NK-92 (cell line): ENCODE results near the gene LRRC75B.
"Not testable (repeated sequence)": the region's sequence is repeated elsewhere in the genome, so short reads cannot be mapped to it uniquely, and the experiment has no call there.

ENCODE experiments used
- DNase-seq: peaks from one replicate; lab custom pipeline; 2025; ENCODE audit not compliant: unreplicated experiment; lab: John Stamatoyannopoulos, UW

LRRC75B gene

DNA sequence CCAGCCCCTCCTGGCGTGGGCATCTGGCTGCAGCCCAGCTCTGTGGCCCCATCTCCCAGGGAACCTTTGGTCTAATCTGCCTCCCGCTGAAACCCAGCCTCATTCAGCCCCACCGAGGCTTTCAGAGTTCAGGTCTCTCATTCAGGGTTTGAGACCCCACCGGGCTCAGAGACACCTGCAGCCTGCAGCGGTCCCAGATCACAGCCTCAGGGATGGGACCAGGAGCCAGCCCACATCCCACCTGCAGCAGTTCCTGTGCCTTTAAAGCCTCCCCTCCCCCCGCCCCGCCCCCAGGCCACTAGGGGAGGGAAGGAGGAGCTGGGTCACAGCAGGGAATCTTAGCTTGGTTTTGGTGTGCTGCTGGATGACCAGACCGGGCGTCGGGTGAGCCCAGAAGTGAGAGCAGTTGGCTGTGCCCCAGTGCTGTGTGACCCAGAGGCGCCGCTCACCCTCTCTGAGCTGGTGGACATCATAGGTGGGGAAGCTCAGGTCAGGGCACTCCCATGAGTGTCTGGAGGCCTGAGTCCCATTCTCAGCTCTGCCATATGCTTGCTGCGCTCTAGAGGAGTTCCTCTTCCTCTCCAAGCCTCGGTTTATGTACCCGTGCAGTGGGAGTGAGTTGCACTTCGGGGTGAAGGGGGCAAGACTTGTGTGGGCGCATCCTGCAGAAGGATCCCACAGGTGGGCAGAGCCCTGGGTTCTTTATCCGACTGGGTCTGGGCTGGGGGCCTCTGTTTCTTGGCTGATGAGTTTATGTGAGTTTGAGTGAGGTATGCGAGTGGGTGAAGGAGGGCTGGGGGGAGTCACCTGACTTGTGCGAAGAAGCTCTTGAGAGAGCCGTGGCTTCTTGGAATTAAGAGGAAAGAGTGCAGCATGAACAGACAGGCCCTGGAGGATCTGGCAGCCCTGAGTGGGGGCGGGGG, 10.2 kb upstream of the LRRC75B start, which contains the start of gene GGT1:
Gene GGT1, plus strand, starts transcription at position 347 of the 923 bp plus-strand sequence. CDS start 7,889 bp downstream, outside the sequence.
- DNase-seq = not testable (repeated sequence)

DNA sequence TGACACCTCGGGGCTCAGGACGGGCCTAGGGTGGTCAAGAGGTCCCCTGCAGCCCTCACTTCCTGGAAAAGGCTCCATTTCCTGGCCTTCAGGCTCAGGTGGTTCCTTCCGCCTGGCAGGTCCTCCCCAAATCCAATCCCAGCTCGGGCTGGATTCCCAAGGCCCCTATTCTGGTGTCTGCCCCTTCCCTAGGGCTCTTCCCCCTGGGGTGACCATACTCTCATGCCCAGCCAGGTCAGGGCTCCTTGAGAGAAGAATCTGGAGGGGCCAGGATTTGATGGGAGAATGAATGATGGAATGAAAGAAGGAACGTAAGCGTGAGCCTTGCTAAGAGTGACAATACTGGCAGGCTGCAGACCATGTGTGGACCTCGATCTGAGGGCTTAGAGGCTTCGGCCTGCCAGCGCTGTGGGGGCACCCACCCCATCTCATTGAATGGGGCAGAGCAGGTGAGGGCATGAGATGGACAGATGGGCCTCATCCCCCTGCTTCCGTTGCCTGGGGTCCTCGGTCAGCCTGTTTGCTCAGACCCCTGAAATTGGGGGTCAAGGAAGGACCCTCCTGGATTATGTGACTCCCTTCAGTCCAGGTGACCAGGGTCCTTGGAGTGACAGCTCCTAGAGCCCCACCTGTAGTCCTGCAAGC, 9.4 kb upstream of the LRRC75B start:
- not testable (repeated sequence) for DNase-seq

DNA sequence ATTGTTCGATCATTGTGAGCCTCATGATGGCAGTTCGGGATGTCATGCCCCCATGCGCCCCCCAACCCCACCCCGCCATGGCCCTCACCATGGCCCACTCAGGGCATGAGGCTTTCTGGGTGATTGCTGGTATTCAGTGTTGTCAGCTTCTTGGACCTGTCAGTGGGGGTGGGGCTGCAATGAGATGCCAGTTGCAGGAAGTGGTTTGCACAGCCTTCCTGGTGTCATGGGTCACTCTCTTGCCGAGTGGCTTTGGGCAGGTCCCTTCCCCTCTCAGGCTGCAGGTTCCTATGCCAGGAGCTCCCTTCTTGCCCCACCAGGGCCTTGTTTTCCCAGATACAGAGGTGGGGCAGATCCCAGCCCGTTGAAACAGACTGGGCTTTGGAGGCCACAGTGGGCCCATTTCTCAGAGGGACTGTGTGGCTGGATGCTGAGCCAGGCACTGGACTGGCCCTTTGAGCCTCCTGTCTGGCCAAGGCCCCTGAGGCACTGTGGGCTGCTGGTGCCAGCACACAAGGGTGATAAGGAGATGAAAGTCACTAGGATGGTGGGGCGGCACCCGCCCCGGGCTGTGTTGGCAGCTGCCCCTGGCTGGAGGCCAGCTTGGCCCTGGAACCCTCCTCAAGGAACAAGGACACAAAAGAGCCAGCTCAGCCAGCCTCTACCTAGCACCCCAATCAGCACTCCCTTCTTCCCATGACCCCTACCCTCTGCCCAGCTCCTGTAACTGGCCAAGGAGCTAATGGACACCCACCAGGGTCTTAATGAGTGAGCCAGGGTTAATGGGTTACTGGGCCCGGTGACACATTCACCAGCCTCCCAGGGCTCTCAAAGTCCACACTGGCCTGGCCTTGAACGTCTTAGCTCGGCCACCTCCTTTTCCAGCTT, 8.6 kb upstream of the LRRC75B start:
- DNase-seq = no peak

DNA sequence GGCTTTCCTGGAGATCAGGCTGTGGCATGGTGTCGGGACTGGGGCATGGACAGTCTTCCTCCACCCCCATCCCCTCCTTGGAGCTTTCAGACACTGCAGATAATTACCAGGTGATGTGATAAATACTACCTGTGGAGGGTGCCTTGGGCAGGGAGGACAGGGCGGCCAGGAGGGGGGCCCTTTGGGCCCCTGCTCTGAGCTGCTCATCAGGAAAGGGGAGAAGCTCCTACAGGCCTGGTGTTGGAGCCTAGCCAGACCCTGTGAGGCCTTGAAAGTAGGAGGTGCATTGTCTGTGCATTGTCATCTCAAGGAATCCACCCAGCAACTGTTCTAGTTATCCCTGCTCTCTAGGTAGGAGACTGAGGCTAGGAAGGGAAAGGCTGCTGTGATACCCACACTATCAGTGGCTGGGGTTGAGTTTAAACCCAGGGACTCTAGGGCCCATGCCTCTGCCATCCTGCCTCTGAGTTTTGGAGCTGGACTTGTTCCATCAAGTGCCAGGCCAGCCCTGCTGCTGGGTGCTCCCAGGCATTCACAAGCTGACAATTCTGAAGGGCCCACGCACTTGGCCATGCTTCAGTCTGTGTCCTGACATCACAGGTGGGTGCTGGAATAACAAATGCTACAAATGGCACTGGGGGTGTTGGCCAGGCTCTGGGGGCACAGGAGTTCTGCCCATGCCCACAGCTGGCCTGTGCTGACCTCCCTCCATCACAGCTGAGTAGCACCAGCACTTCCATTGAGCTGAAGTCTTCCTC, 7.3 kb upstream of the LRRC75B start:
- not testable (repeated sequence) for DNase-seq

DNA sequence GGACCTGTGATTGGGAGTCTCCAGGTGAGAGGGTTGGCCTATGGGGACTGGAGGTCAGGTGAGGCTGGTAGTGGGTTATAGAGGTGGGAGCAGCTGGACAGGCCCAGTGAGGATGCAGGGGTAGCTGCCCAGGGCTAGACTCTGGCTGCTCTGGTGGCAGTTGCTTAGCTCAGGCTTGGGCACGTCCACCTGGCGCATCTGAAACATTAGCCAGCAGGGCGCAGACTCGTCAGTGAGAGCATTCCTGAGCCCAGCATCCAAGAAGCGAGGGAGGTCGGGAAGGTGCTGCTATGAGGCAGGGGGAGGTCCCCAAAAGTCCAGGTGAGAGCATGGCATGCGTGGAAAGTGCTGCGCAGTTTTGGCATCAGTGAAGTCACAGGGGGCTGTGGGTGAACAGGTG, 6.6 kb upstream of the LRRC75B start:
- DNase-seq = no peak

- DNase-seq = not testable (repeated sequence)
Measured at GRCh38 chr22:24597076-24597475, 4.2 kb upstream of the LRRC75B start.

DNA sequence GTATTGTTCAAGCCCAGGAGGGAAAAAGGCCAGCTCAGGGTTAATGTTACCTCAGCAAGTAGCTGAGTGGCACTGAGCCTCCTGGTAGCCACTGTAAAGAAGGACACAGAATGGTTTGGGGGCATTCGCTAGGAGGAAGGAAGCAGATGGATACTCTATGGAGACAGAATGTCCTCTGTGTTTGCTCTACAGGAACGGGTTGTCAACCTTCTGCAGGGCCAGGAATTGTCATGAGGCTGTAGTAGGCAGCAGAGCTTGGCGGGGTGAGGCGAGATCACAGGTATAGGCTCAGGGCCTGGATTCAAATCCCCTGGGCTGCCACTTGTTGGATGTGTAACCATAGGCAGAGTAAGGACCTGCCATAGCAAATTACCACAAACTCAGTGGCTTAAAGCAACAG, 3.0 kb upstream of the LRRC75B start:
- DNase-seq = no peak

- no peak for DNase-seq
Measured at GRCh38 chr22:24595228-24595627, 2.4 kb upstream of the LRRC75B start.

DNA sequence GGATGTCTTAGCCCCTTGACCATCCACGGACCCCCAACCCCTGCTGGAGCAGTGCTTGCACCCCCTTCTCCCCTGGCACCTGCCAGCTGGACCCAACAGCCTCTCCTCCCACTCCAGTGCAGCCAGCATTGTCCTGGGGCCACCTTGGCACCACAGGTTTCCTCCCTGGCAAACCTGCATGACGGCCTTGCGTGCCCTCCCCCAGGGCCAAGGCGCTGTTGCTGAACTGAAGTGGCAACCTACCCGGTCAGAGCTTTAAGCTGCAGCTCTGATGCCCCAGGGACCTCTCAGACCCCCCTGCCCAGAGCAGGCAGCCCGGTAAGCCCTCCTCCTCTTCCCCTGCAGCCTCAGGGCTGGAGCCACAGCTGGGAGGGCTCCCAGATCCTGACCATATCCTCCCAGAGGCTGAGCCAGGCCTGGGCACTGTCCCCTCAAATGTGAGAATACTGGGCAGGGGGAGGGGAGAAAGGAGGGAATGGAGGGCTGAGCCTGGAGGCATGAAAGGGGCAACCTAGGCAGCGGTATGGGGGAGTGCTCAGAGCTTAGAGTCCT, 1.8 kb upstream of the LRRC75B start:
- DNase-seq = no peak

DNA sequence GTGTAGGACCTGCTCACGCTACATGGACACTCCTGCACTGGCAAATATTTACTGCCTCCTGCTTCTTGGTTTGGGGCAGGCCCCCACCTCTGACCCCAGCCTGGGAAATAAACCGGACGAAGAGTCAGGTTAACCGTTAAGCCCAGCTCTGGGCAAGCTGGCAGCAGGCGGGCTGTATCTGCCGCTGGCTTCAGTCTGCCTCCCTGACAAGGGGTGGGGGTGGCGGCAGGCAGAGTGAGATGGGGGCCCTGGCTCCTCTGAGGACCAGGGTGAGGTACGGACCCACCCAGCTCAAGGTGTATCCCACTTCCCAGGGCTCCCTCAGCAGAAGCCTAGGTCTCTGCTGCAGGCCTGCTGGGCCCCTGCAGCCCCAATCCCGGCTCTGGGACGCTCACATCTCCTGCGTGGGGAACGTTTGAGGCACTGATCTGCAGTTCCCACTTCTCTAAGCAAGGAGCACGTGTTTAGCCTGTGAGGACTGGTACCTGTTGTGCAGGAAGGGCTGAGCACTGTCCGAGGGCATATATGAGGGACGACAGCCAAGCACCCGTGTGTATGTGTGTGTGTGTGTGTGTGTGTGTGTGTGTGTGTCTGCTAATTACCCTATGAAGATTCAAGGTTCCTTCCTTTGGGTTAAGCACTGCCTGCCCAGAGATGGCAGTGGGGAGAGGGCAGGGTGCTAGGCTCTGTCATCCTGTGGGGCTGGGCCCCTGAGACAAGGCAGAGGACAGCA, 1.1 kb upstream of the LRRC75B start:
- DNase-seq = no peak

DNA sequence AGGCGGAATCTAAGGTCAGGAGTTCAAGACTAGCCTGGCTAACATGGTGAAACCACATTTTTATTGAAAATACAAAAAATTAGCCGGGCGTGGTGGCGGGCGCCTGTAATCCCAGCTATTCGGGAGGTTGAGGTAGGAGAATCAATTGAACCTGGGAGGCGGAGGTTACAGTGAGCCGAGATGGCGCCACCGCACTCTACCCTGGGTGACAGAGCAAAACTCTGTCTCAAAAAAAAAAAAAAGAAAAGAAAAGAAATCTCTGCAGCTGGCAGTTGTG, 624 bp upstream of the LRRC75B start:
- DNase-seq = not testable (repeated sequence)

- DNase-seq = no peak
Measured at GRCh38 chr22:24592058-24592850, 619 bp downstream of the LRRC75B start.

DNA sequence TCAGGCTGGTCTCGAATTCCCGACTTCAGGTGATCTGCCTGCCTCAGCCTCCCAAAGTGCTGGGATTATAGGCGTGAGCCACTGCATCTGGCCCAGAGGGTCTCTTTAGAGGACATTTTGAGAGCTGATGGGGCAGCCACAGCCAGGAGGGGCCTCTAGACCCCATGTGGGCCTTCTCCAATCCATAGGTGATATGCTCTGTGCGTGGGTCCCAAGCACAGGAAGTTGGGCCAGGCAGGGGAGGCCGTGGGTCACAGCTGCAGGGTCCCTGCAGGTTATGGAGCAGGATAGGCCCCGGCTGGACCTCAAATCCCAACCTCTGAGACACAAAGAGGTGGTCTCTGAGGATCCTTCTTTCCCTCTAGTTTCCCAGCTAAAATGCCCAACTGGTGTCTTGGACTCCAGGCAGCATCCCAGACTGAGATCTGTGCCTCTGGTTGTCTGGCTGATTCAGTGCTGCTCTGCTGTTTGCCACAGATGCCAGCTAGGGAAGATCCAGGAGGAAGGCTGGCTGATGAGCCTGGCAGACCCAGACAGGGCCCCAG, 1.5 kb downstream of the LRRC75B start:
- no peak for DNase-seq

GRCh38 chr22:24590596-24591173, 2.2 kb downstream of the LRRC75B start:
- DNase-seq = no peak

DNA sequence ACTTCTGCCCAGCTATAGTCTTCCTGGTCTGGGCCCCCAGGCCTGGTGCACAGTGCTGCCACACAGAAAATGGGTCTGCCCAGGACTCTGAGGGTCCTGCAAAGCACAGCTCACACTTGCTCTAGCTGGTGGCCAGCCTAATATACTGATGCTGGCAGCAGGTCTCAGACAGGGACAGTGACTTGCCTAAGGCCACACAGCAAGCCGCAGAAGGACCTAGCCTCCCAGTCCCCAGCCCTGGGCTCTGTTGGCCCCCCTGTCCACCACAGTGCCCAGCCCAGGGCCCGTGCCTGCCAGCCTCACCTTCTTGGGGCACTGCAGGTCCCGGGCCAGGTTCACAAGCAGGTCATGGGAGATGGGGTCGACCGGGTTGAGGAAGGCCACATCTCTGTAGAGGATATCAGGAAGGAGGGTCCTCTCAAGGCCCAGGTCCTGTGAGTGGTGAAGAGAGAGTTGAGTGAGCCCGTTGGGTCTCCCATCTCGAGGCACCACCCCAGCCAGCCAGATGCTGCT, 3.3 kb downstream of the LRRC75B start:
- no peak for DNase-seq

DNA sequence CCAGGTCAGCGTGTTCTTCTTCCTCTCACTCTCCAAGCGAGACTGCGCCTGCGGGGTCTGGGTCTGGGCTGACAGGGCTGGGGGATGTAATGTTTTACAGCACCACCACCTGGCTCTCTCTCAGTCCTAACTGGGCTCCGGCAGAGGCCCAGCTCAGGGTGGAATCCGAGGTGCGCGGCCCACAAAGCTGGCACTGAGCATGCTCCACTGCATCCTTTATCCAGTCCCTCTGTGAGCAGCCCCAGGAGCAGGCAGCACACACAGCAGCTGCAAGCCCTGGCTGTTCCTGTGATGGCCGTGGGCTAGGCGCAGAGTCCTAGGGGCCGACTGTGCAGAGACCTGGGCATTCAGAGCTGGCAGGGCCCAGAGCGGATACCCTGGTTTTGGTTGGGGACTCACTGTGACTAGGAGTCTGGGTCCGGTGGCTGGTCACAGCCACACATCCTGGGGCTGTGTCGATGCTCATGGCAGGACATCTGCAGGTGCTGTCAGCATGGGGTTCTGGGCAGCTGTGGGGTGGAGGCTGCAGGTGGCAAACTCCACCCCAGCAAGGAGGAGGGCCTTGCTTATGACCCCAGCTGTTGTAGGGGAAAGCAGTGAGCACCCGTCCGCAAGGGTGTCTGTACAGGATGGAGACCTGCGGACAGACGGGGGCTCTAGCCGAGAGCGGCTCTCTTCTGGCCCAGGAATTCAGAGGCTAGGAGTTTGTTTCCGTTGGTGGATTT, 4.0 kb downstream of the LRRC75B start:
- DNase-seq = no peak

GRCh38 chr22:24588381-24588756, 4.5 kb downstream of the LRRC75B start:
- DNase-seq = no peak
